ENCODE results near the gene VSNL1.

The VSNL1 gene

DNA sequence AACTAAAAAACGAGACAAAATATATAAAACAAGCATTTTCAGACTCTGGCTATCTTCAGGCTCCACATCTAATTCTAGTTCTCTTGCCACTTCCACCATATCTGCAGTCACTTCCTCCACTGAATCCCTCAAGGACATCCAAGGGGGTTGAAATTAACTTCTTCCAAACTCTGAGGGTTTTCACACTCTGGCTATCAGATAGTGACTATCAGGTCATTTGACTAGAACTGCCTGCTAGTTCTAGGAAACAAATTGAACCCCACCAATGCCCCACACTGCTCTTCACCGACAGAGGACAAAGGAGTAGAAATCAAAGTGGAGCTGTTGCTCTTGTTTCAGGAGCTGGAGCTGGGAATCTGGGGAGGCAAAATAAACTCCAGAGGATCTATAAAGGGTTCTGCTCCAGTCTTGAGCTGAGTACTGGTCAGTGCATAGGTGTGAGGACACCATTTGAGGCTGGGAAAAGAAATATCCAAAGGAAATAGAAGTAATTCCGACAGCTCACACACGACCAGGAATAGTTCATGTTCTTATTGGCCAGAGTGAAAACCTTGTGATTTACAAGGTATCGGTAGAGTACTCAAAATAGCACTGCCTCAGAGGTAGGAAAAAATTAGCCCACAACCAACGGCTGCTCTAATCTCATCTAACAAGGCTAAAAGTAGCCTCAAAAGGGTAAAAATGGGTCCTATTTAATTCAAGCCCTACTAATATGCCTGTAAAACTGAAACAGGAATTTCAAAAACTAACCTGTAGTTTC, 141.8 kb downstream of the VSNL1 start:
- H3K4me1 ChIP-seq (ENCODE audit: control insufficient read depth, low read depth, low read length) = no peaks in the 10 kb centered on the region
- H3K4me3 ChIP-seq (ENCODE audit: low read length) = no peak overlapping the region
- no peak overlapping the region for H3K27ac ChIP-seq (ENCODE audit: low read length)
- peaks cover 68% of the 10 kb centered on the region for H3K36me3 ChIP-seq (ENCODE audit: control insufficient read depth, low read depth, low read length)
- no peaks in the 10 kb centered on the region for H3K9me3 ChIP-seq (ENCODE audit: control insufficient read depth, low read depth, low read length)
- no peak overlapping the region for H3K9ac ChIP-seq (ENCODE audit: low read length)
- H3K27me3 ChIP-seq (ENCODE audit: control insufficient read depth, insufficient read depth, low read length) = no peaks in the 10 kb centered on the region

DNA sequence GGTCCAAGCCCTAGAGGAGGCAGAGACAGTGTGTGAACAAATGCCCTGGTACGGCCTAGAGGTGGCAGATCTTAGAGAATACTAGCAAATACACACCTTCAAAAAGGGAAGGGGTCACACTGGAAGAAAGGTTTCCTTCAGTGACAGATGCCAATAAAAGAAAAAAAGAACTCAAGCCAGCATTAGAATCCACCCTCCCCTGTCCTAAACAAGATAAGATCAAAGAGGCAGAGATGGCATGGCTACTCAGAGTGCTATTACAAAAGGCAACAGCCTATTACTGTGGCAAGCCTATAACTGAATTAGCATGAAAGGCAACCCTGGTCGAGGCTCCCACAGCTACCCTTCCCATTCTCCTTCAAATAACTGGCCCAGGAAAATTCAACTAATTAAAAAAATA, 143.5 kb downstream of the VSNL1 start:
- no peaks in the 10 kb centered on the region for H3K4me1 ChIP-seq (ENCODE audit: control insufficient read depth, low read depth, low read length)
- H3K9me3 ChIP-seq (ENCODE audit: control insufficient read depth, low read depth, low read length) = no peaks in the 10 kb centered on the region
- H3K27me3 ChIP-seq (ENCODE audit: control insufficient read depth, insufficient read depth, low read length) = no peaks in the 10 kb centered on the region
- peaks cover 63% of the 10 kb centered on the region for H3K36me3 ChIP-seq (ENCODE audit: control insufficient read depth, low read depth, low read length)
- H3K9ac ChIP-seq (ENCODE audit: low read length) = no peak overlapping the region
- H3K4me3 ChIP-seq (ENCODE audit: low read length) = no peak overlapping the region
- no peak overlapping the region for H3K27ac ChIP-seq (ENCODE audit: low read length)

DNA sequence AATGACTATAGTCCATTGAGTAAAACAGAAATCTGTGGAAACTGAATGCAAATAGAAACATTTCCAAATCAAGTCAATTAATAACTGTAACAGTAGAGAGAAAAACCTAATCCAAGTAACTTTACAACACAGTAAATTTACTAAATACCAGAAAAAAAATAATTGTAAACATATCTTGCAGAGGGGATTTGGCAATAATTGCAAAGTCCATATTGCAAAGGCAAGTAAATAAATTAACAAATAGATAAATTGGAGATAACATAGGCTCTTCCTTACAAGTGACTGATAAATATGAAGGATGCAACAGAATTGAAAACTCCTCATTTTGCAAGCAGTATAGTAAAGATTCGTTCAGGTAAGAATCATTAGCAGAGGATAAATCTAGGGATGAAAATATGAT, 148.1 kb downstream of the VSNL1 start:
- Histone ChIP-seq H3K36me3 (ENCODE audit: control insufficient read depth, low read depth, low read length) (peaks cover 55% of the 10 kb centered on the region), H3K9me3 (ENCODE audit: control insufficient read depth, low read depth, low read length) (no peaks in the 10 kb centered on the region), H3K27me3 (ENCODE audit: control insufficient read depth, insufficient read depth, low read length) (no peaks in the 10 kb centered on the region), H3K4me1 (ENCODE audit: control insufficient read depth, low read depth, low read length) (no peaks in the 10 kb centered on the region), H3K4me3 (ENCODE audit: low read length) (no peak overlapping the region), H3K27ac (ENCODE audit: low read length) (no peak overlapping the region), H3K9ac (ENCODE audit: low read length) (no peak overlapping the region)

DNA sequence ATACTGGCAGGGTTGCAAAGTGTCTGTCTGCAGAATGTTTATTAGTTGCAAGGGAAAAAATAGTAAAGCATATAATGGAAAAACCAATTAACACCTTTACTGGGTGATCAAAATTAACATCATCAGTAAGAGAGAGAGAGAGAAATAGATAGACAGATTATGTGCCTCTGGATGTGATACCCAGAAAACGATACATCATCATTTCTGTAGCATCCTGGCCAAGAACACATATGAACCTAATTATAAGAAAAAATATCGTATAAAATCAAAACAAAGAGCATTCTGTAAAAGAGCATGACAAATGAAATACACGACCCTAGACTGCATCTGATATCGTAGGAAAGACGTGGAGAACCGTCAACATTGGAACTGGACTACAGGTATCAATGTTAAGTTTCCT, 148.5 kb downstream of the VSNL1 start:
- Histone ChIP-seq H3K9me3 (ENCODE audit: control insufficient read depth, low read depth, low read length) (no peaks in the 10 kb centered on the region), H3K9ac (ENCODE audit: low read length) (no peak overlapping the region), H3K4me3 (ENCODE audit: low read length) (no peak overlapping the region), H3K27me3 (ENCODE audit: control insufficient read depth, insufficient read depth, low read length) (no peaks in the 10 kb centered on the region), H3K27ac (ENCODE audit: low read length) (no peak overlapping the region), H3K4me1 (ENCODE audit: control insufficient read depth, low read depth, low read length) (no peaks in the 10 kb centered on the region), H3K36me3 (ENCODE audit: control insufficient read depth, low read depth, low read length) (peaks cover 55% of the 10 kb centered on the region)

DNA sequence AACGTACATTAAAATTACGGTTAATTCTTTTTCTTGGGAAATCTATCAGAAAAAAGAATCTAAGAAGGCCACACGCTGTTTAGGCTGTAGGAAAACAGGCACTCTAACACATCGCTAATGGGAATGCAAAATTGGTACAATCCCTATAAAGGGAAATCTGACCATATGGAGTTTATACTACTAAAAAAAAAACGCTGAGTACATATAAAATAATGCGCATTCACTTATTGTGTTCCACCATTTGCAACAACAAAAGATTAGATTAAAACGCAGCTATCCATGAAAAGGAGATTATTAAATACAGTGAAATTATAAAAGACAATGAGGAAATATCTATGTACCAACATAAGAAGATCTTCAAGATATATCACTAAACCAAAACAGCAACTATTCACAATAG, 150.3 kb downstream of the VSNL1 start:
- no peaks in the 10 kb centered on the region for H3K27me3 ChIP-seq (ENCODE audit: control insufficient read depth, insufficient read depth, low read length)
- H3K4me1 ChIP-seq (ENCODE audit: control insufficient read depth, low read depth, low read length) = no peaks in the 10 kb centered on the region
- H3K9me3 ChIP-seq (ENCODE audit: control insufficient read depth, low read depth, low read length) = no peaks in the 10 kb centered on the region
- peaks cover 58% of the 10 kb centered on the region for H3K36me3 ChIP-seq (ENCODE audit: control insufficient read depth, low read depth, low read length)
- no peak overlapping the region for H3K9ac ChIP-seq (ENCODE audit: low read length)
- H3K4me3 ChIP-seq (ENCODE audit: low read length) = no peak overlapping the region
- H3K27ac ChIP-seq (ENCODE audit: low read length) = no peak overlapping the region

All from iPS-18a (cell line).